H1 (cell line): ENCODE measurements around the gene PIEZO1. TPM values are rescaled to one million over a fixed set of nuclear protein-coding genes. Genes with fewer than 3 reads are reported as not detected.

Experiments used
- CTCF ChIA-PET: fragments of 300-600 bp; sonication (Branson Sonifier 250); formaldehyde crosslinking; loops from one replicate; lab custom pipeline; 2021; ENCODE audit not compliant: partially characterized antibody; lab: Charles Lee
- POLR2A ChIA-PET: fragments of 300-600 bp; sonication (Branson Sonifier 250); formaldehyde crosslinking; loops from one replicate; lab custom pipeline; 2021; ENCODE audit warnings: inconsistent platforms; ENCODE audit not compliant: partially characterized antibody; lab: Charles Lee
- DNase-seq, 2 experiments: peaks; one replicate each; pipeline versions ENCODE4 v3.0.0 to v3.0.0-alpha.2; 2010 to 2022; ENCODE audit warnings: low spot score in 2 of 2, low read depth in 1 of 2, mixed read lengths in 1 of 2
- FAIRE-seq: peaks from 2 replicates; lab custom pipeline; 2011; peaks lifted over from hg19 to GRCh38; lab: Jason Lieb, UNC
- H2AFZ ChIP-seq: 2 replicates; pipeline ENCODE4 v1.8.1; 2012; ENCODE audit warnings: low read length, inconsistent platforms
- H2AK5ac ChIP-seq: 2 replicates; pipeline ENCODE4 v1.6.1; 2013; ENCODE audit warnings: low read depth, low read length
- H2BK120ac ChIP-seq: replicated peaks from 2 replicates; pipeline ENCODE3; 2013; ENCODE audit warnings: low read depth, low read length, inconsistent platforms
- H2BK12ac ChIP-seq: 2 replicates; pipeline ENCODE4 v1.6.1; 2013; ENCODE audit warnings: low read depth, low read length
- H2BK15ac ChIP-seq: 2 replicates; pipeline ENCODE4 v1.6.1; 2013; ENCODE audit warnings: low read length
- H2BK20ac ChIP-seq: 2 replicates; pipeline ENCODE4 v1.6.1; 2013; ENCODE audit warnings: low read length
- H2BK5ac ChIP-seq: 2 replicates; pipeline ENCODE4 v1.6.1; 2013; ENCODE audit warnings: low read depth, low read length
- H3K14ac ChIP-seq: 2 replicates; pipeline ENCODE4 v1.6.1; 2013; ENCODE audit warnings: inconsistent platforms; ENCODE audit not compliant: insufficient read length
- H3K18ac ChIP-seq: 2 replicates; pipeline ENCODE4 v1.6.1; 2013; ENCODE audit warnings: low read length; ENCODE audit errors: extremely low read depth
- H3K23ac ChIP-seq: 2 replicates; pipeline ENCODE4 v1.6.1; 2013; ENCODE audit warnings: inconsistent platforms; ENCODE audit not compliant: insufficient read length
- H3K23me2 ChIP-seq: 2 replicates; pipeline ENCODE4 v1.6.1; 2013; ENCODE audit warnings: low read depth, low read length
- H3K27ac ChIP-seq: 2 replicates; pipeline ENCODE4 v1.6.1; 2011; ENCODE audit warnings: low read depth, low read length, inconsistent platforms
- H3K27me3 ChIP-seq, 4 experiments: replicated peaks in 1 of 4; 1 replicate in 1 of 4; 2 replicates in 3 of 4; pipeline versions ENCODE4 v1.6.1 to v1.8.1; 2011 to 2013; ENCODE audit warnings: low read length in 3 of 4, mild to moderate bottlenecking in 3 of 4, inconsistent platforms in 2 of 4, mixed read lengths in 2 of 4, moderate library complexity in 1 of 4; ENCODE audit not compliant: control insufficient read depth in 3 of 4, insufficient read depth in 3 of 4; ENCODE audit errors: extremely low read depth in 1 of 4
- H3K36me3 ChIP-seq, 4 experiments: 2 replicates each; pipeline versions ENCODE4 v1.6.1 to v1.8.1; 2011 to 2013; ENCODE audit warnings: mild to moderate bottlenecking in 4 of 4, low read length in 3 of 4, moderate library complexity in 2 of 4, control low read depth in 1 of 4, inconsistent platforms in 1 of 4; ENCODE audit not compliant: insufficient read depth in 4 of 4, control insufficient read depth in 2 of 4
- H3K4ac ChIP-seq: replicated peaks from 2 replicates; pipeline ENCODE3; 2013; ENCODE audit warnings: low read length, low read depth, mixed read lengths, inconsistent platforms; ENCODE audit not compliant: insufficient read length
- H3K4me1 ChIP-seq, 4 experiments: replicated peaks in 1 of 4; 1 replicate in 1 of 4; 2 replicates in 3 of 4; pipeline versions ENCODE4 v1.6.1 to v1.8.1; 2011 to 2013; ENCODE audit warnings: low read length in 3 of 4, inconsistent platforms in 2 of 4, mixed read lengths in 1 of 4; ENCODE audit not compliant: insufficient read depth in 4 of 4, control insufficient read depth in 3 of 4
- H3K4me2 ChIP-seq, 2 experiments: 2 replicates each; pipeline versions ENCODE4 v1.6.1 to v1.8.1; 2011 to 2013; ENCODE audit warnings: low read depth in 2 of 2, low read length in 2 of 2, control low read depth in 1 of 2, inconsistent platforms in 1 of 2, mild to moderate bottlenecking in 1 of 2; ENCODE audit not compliant: insufficient read depth in 1 of 2
- H3K4me3 ChIP-seq, 4 experiments: fragments of 200-600, 300-600 bp in 1 of 4; sonication (generic), shearing (Covaris generic), sonication (Bioruptor Twin) in 1 of 4; 2 replicates each; pipeline versions ENCODE4 v1.5.1 to v1.8.1; 2011 to 2016; ENCODE audit warnings: low read length in 4 of 4, low read depth in 3 of 4, control low read depth in 2 of 4, inconsistent platforms in 2 of 4, mild to moderate bottlenecking in 2 of 4, mixed read lengths in 1 of 4, moderate library complexity in 1 of 4; ENCODE audit not compliant: insufficient read depth in 2 of 4; ENCODE audit errors: extremely low read depth in 1 of 4
- H3K56ac ChIP-seq: replicated peaks from 2 replicates; pipeline ENCODE3; 2013; ENCODE audit warnings: low read depth, mild to moderate bottlenecking, mixed read lengths, low read length, inconsistent platforms; ENCODE audit not compliant: insufficient read length
- H3K79me1 ChIP-seq: 2 replicates; pipeline ENCODE4 v1.6.1; 2013; ENCODE audit warnings: low read depth, low read length, control low read depth
- H3K79me2 ChIP-seq, 2 experiments: 2 replicates each; pipeline versions ENCODE4 v1.6.1 to v1.8.1; 2012 to 2013; ENCODE audit warnings: low read length in 2 of 2, mild to moderate bottlenecking in 2 of 2, inconsistent platforms in 1 of 2; ENCODE audit not compliant: insufficient read depth in 2 of 2, control insufficient read depth in 1 of 2
- H3K9ac ChIP-seq, 4 experiments: replicated peaks in 1 of 4; 1 replicate in 1 of 4; 2 replicates in 3 of 4; pipeline versions ENCODE4 v1.6.1 to v1.8.1; 2011 to 2013; ENCODE audit warnings: low read depth in 3 of 4, low read length in 3 of 4, control low read depth in 2 of 4, mild to moderate bottlenecking in 2 of 4, moderate library complexity in 2 of 4, inconsistent platforms in 1 of 4; ENCODE audit errors: extremely low read depth in 1 of 4
- H3K9me3 ChIP-seq, 2 experiments: 2 replicates each; pipeline versions ENCODE4 v1.6.1 to v1.8.1; 2012 to 2013; ENCODE audit warnings: mild to moderate bottlenecking in 2 of 2, moderate library complexity in 2 of 2, control low read depth in 1 of 2, inconsistent platforms in 1 of 2, low read depth in 1 of 2, low read length in 1 of 2, mixed read lengths in 1 of 2; ENCODE audit not compliant: insufficient read depth in 2 of 2
- H4K20me1 ChIP-seq, 2 experiments: replicated peaks in 1 of 2; 2 replicates each; pipeline versions ENCODE3 to v1.8.1; 2011 to 2013; ENCODE audit warnings: inconsistent platforms in 2 of 2, low read length in 2 of 2, mild to moderate bottlenecking in 1 of 2; ENCODE audit not compliant: insufficient read depth in 2 of 2, control insufficient read depth in 1 of 2
- H4K5ac ChIP-seq: 2 replicates; pipeline ENCODE4 v1.6.1; 2013; ENCODE audit warnings: low read length, low read depth, mixed read lengths, inconsistent platforms; ENCODE audit not compliant: insufficient read length
- H4K8ac ChIP-seq: 2 replicates; pipeline ENCODE4 v1.8.0; 2013; ENCODE audit warnings: mild to moderate bottlenecking, moderate library complexity, low read length, inconsistent platforms; ENCODE audit not compliant: insufficient read depth; ENCODE audit errors: extremely low read depth
- H4K91ac ChIP-seq: replicated peaks from 2 replicates; pipeline ENCODE3; 2013; ENCODE audit warnings: low read length, mixed read lengths, inconsistent platforms; ENCODE audit not compliant: insufficient read length
- HDAC6 ChIP-seq: IDR thresholded peaks from one replicate; pipeline ENCODE4 v1.7.1; 2012; ENCODE audit warnings: low read depth, mild to moderate bottlenecking, inconsistent platforms, low read length, moderate library complexity
- TAF7 ChIP-seq: optimal IDR thresholded peaks from 2 replicates; pipeline ENCODE3; 2011; ENCODE audit warnings: low read depth, mild to moderate bottlenecking, inconsistent platforms, low read length, moderate library complexity, borderline replicate concordance
- WGBS, 2 experiments: shearing (Covaris generic) in 1 of 2; methylation state at CpG; one replicate each; pipeline versions ENCODE4 v1.1.6 to v1.1.7; 2013 to 2015; ENCODE audit warnings: low lambda C conversion rate in 2 of 2, mixed read lengths in 2 of 2, inconsistent platforms in 1 of 2, low coverage in 1 of 2, missing lambda C conversion rate in 1 of 2; ENCODE audit not compliant: insufficient replicate concordance in 2 of 2, insufficient coverage in 1 of 2, insufficient read length in 1 of 2; ENCODE audit errors: extremely low coverage in 1 of 2, missing lambda C conversion rate in 1 of 2; 5-methylcytosine and 5-hydroxymethylcytosine counted together
- polyA plus RNA-seq, 7 experiments: library from polyadenylated mRNA; depleted of rRNA in 3 of 7; stranded (reverse) in 5 of 7; unstranded in 2 of 7; fragments of >200 nt in 5 of 7; fragments of 200-250 nt in 2 of 7; gene quantifications; 1 replicate in 5 of 7; 2 replicates in 1 of 7; 4 replicates in 1 of 7; pipeline versions ENCODE4 v1.2.1 to v1.2.3, GENCODE V29; 2011 to 2013; ENCODE audit warnings: missing spikeins in 2 of 7, mixed read lengths in 2 of 7
- total RNA-seq: library from RNA; stranded (reverse); fragmentation: NEBNext Ultra II Directional; extraction: Animal tissue kit (Norgen Biotek cat#: 25700); gene quantifications from 2 replicates; pipeline ENCODE4 v1.2.1, GENCODE V29; 2021

The PIEZO1 gene
- total and polyA plus RNA-seq, 2 of the 8 experiments (the other 6 are each of a cell fraction or from before 2014, with no cell fraction given), result 42.3 to 67.5 TPM

GRCh38 chr16:88762258-88762870 lies 22.7 kb downstream of the PIEZO1 start:
- no peak overlapping the region for H3K14ac ChIP-seq
- H3K18ac ChIP-seq, result no peak overlapping the region
- H4K91ac ChIP-seq, result peak overlapping the region; percentile 71
- no peak for DNase-seq
- WGBS, 2 experiments, result 80% methylated on average over 15 of the region's 16 CpGs; no CpG with 5 or more reads in 1 of the 2 experiments
- H3K79me1 ChIP-seq, result peaks cover 5% of the 10 kb centered on the region
- H2BK12ac ChIP-seq, result peak overlapping the region; percentile 95; the same call in 1 of the 2 replicates
- no peaks in the 10 kb centered on the region for H3K36me3 ChIP-seq
- peaks cover 0 to 2% of the 10 kb centered on the region in 2 experiments; a peak in 2 of 4 replicates for H3K79me2 ChIP-seq
- H4K20me1 ChIP-seq, result peaks cover under 1 to 13% of the 10 kb centered on the region in 2 experiments
- CTCF ChIA-PET, result interaction anchor here (0.5 to 25.0 kb wide), 13 partner anchors 9 to 418 kb away, joined by 3 to 251 read pairs (median 3); no protein-coding TSS in a partner anchor
- H2BK15ac ChIP-seq, result peak overlapping the region; percentile 99; the same call in 1 of the 2 replicates
- H3K23ac ChIP-seq, result no peak overlapping the region
- H3K4me2 ChIP-seq, result no peak overlapping the region
- H3K4me1 ChIP-seq, result peaks cover 4 to 33% (median 28%) of the 10 kb centered on the region in 4 experiments
- H3K56ac ChIP-seq, result no peak overlapping the region
- H2BK5ac ChIP-seq, result peak overlapping the region; percentile 82; the same call in 1 of the 2 replicates
- no peak overlapping the region for H2AFZ ChIP-seq
- peak overlapping the region; percentile 36; the same call in 1 of the 2 replicates for H4K8ac ChIP-seq
- FAIRE-seq, result no peak
- TF ChIP-seq TAF7 (no peak), HDAC6 (no peak)
- no peak overlapping the region; a peak in 1 of 7 replicates for H3K9ac ChIP-seq
- peak overlapping the region; percentile 80; the same call in 1 of the 2 replicates for H2BK20ac ChIP-seq
- H3K4ac ChIP-seq, result no peak overlapping the region
- no peaks in the 10 kb centered on the region for H3K9me3 ChIP-seq
- no peaks in the 10 kb centered on the region for H3K27me3 ChIP-seq
- H2BK120ac ChIP-seq, result no peak overlapping the region
- H3K27ac ChIP-seq, result peak overlapping the region; percentile 64; the same call in 1 of the 2 replicates
- peak overlapping the region; percentile 92; the same call in 1 of the 2 replicates for H2AK5ac ChIP-seq
- no peaks in the 10 kb centered on the region for H3K23me2 ChIP-seq
- H4K5ac ChIP-seq, result no peak overlapping the region
- POLR2A ChIA-PET, result interaction anchor here (1.0 to 4.1 kb wide), 6 partner anchors 10 to 44 kb away, joined by 3 to 22 read pairs (median 9); no protein-coding TSS in a partner anchor
- H3K4me3 ChIP-seq, result no peak overlapping the region
